Neural progenitor cell (in vitro differentiated cells): ENCODE data around the gene MCCC1. TPM values are rescaled to one million over a fixed set of nuclear protein-coding genes. Genes with fewer than 3 reads are reported as not detected.

Experiments used
- DNase-seq: peaks from one replicate; pipeline ENCODE4 v3.0.0-alpha.2; 2016; ENCODE audit warnings: low spot score
- H2AFZ ChIP-seq: fragments of 200-600 bp; sonication (generic); replicated peaks from 2 replicates; pipeline ENCODE4 v1.6.1; 2016; ENCODE audit warnings: antibody characterized with exemption
- H3F3A ChIP-seq: fragments of 200-600 bp; sonication (generic); 2 replicates; pipeline ENCODE4 v1.6.1; 2016; ENCODE audit warnings: antibody characterized with exemption, low read depth
- H3K27ac ChIP-seq: fragments of 200-600 bp; sonication (generic); 2 replicates; pipeline ENCODE4 v1.5.1; 2016; ENCODE audit warnings: mild to moderate bottlenecking
- H3K27me3 ChIP-seq: fragments of 200-600 bp; sonication (generic); 2 replicates; pipeline ENCODE4 v1.6.1; 2016; ENCODE audit warnings: mild to moderate bottlenecking, moderate library complexity
- H3K36me3 ChIP-seq: fragments of 200-600 bp; sonication (generic); 2 replicates; pipeline ENCODE4 v1.5.1; 2016
- H3K4me1 ChIP-seq: fragments of 200-600 bp; sonication (generic); 2 replicates; pipeline ENCODE4 v1.6.1; 2016; ENCODE audit warnings: mixed run types
- H3K4me2 ChIP-seq: fragments of 200-600 bp; sonication (generic); 2 replicates; pipeline ENCODE4 v1.6.1; 2016
- H3K4me3 ChIP-seq: fragments of 200-600 bp; sonication (generic); 2 replicates; pipeline ENCODE4 v1.5.1; 2016
- H3K79me2 ChIP-seq: fragments of 200-600 bp; sonication (generic); 2 replicates; pipeline ENCODE4 v1.6.1; 2016; ENCODE audit warnings: low read depth
- H3K9ac ChIP-seq: fragments of 200-600 bp; sonication (generic); 2 replicates; pipeline ENCODE4 v1.6.1; 2016
- H3K9me3 ChIP-seq: fragments of 200-600 bp; sonication (generic); 2 replicates; pipeline ENCODE4 v1.5.1; 2016; ENCODE audit warnings: low read depth
- H4K20me1 ChIP-seq: fragments of 200-600 bp; sonication (generic); 2 replicates; pipeline ENCODE4 v1.6.1; 2016; ENCODE audit warnings: low read depth
- H3K27ac Mint-ChIP-seq: 3 replicates; pipeline ENCODE4 v1.8.0; 2021; ENCODE audit warnings: mixed read lengths
- H3K27me3 Mint-ChIP-seq: 2 replicates; pipeline ENCODE4 v1.8.0; 2022; ENCODE audit warnings: low read depth, mild to moderate bottlenecking, inconsistent platforms, moderate library complexity, mixed read lengths; ENCODE audit not compliant: insufficient read depth
- H3K36me3 Mint-ChIP-seq: 3 replicates; pipeline ENCODE4 v1.8.0; 2021; ENCODE audit warnings: mixed read lengths
- H3K4me1 Mint-ChIP-seq: 3 replicates; pipeline ENCODE4 v1.8.0; 2021; ENCODE audit warnings: mixed read lengths
- H3K4me3 Mint-ChIP-seq: 3 replicates; pipeline ENCODE4 v1.8.0; 2021; ENCODE audit warnings: mild to moderate bottlenecking, moderate library complexity, mixed read lengths
- H3K9me3 Mint-ChIP-seq: 3 replicates; pipeline ENCODE4 v1.8.0; 2020; ENCODE audit warnings: mixed read lengths
- EZH2 ChIP-seq: fragments of 200-600 bp; sonication (generic); IDR thresholded peaks from 2 replicates; pipeline ENCODE4 v1.6.1; 2017; ENCODE audit warnings: antibody characterized with exemption, mild to moderate bottlenecking, moderate library complexity
- EZH2phosphoT487 ChIP-seq: fragments of 200-600 bp; sonication (generic); IDR thresholded peaks from 2 replicates; pipeline ENCODE4 v1.6.1; 2017; ENCODE audit warnings: antibody characterized with exemption
- total RNA-seq: library from RNA; depleted of rRNA; stranded (reverse); fragments of >200 nt; gene quantifications from 2 replicates; pipeline ENCODE4 v1.2.3, GENCODE V29; 2015; ENCODE audit warnings: low replicate concordance
- TF ChIP-seq, protein P1 (sequence below): fragments of 200-600 bp; sonication (generic); IDR thresholded peaks from 2 replicates; pipeline ENCODE4 v1.5.1; 2017; ENCODE audit warnings: antibody characterized with exemption, mild to moderate bottlenecking

Gene MCCC1
- total RNA-seq, 1 donor from 2014 or later, result 34.9 TPM

DNA sequence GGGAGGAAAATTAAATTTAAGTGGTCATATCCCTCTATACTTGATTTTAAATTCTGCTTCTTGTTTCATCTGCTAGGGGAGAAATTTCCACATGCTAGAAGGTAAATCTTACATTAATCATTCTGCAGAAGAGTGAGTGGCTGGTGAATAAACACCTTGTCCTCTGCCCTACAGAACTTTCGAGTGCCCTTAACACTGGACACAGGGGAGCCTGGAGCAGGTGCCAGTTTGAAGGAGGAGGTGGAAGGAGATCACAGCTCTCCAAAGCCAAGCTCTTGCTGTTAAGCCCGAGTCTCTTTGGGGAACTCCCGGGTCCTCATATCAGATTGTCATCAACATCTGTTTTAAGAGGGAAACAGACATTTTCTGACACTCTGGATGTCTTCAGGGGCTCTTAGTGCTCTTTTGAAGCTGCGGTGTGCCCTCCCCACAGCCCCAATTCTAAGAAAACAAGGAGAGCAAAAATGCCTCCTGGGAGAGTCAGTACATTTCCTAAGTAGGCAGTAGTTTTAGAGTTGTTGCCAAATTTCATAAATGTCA lies 32.0 kb upstream of the MCCC1 start:
- no peak overlapping the region for H3K4me3 ChIP-seq
- Mint-ChIP-seq H3K9me3 (peaks cover 10% of the 10 kb centered on the region), H3K36me3 (peaks cover 1% of the 10 kb centered on the region), H3K27me3 (no peaks in the 10 kb centered on the region), H3K27ac (no peak overlapping the region), H3K4me1 (no peaks in the 10 kb centered on the region), H3K4me3 (no peak overlapping the region)
- no peaks in the 10 kb centered on the region for H3K36me3 ChIP-seq
- H3K27me3 ChIP-seq, result no peaks in the 10 kb centered on the region
- H3K4me2 ChIP-seq, result no peak overlapping the region
- H3K4me1 ChIP-seq, result no peaks in the 10 kb centered on the region
- H3F3A ChIP-seq, result no peaks in the 10 kb centered on the region
- no peak overlapping the region for H3K27ac ChIP-seq
- no peak for DNase-seq
- H3K79me2 ChIP-seq, result no peaks in the 10 kb centered on the region
- H4K20me1 ChIP-seq, result no peaks in the 10 kb centered on the region
- H2AFZ ChIP-seq, result no peak overlapping the region
- TF ChIP-seq EZH2 (no peak), EZH2phosphoT487 (no peak)
- TF ChIP-seq, protein P1, sequence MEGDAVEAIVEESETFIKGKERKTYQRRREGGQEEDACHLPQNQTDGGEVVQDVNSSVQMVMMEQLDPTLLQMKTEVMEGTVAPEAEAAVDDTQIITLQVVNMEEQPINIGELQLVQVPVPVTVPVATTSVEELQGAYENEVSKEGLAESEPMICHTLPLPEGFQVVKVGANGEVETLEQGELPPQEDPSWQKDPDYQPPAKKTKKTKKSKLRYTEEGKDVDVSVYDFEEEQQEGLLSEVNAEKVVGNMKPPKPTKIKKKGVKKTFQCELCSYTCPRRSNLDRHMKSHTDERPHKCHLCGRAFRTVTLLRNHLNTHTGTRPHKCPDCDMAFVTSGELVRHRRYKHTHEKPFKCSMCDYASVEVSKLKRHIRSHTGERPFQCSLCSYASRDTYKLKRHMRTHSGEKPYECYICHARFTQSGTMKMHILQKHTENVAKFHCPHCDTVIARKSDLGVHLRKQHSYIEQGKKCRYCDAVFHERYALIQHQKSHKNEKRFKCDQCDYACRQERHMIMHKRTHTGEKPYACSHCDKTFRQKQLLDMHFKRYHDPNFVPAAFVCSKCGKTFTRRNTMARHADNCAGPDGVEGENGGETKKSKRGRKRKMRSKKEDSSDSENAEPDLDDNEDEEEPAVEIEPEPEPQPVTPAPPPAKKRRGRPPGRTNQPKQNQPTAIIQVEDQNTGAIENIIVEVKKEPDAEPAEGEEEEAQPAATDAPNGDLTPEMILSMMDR, result no peak
- H3K9ac ChIP-seq, result no peak overlapping the region
- peaks cover 7% of the 10 kb centered on the region for H3K9me3 ChIP-seq

DNA sequence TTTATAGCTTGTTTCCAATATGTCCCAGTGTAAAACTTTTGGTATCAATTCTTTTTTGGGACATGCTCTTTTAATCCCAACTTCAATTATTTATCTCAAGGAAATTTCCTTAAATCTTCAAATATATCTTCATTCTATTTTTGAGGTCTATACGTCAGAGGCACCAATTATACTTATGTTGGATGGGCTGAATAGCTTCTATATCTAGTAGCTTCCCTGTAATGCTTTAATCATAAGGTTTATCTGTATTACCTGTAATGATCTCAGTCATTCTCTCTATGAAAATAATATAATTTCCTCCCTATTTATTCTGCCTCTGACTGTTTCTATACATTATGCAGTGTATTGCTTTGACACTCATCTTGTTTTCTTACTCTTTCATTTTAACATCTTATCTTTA lies 29.9 kb upstream of the MCCC1 start:
- Histone ChIP-seq H3K27me3 (no peaks in the 10 kb centered on the region), H3K4me1 (no peaks in the 10 kb centered on the region), H2AFZ (no peak overlapping the region), H3F3A (no peaks in the 10 kb centered on the region), H3K4me3 (no peak overlapping the region), H4K20me1 (no peaks in the 10 kb centered on the region), H3K27ac (no peak overlapping the region), H3K4me2 (no peak overlapping the region), H3K36me3 (no peaks in the 10 kb centered on the region), H3K79me2 (no peaks in the 10 kb centered on the region), H3K9me3 (peaks cover 7% of the 10 kb centered on the region), H3K9ac (no peak overlapping the region)
- H3K9me3 Mint-ChIP-seq, result peaks cover 10% of the 10 kb centered on the region
- H3K27ac Mint-ChIP-seq, result no peak overlapping the region
- H3K4me1 Mint-ChIP-seq, result no peaks in the 10 kb centered on the region
- peak; percentile 40 for DNase-seq
- no peak for TF ChIP-seq EZH2
- TF ChIP-seq, protein P1, result no peak
- TF ChIP-seq EZH2phosphoT487, result no peak
- H3K36me3 Mint-ChIP-seq, result peaks cover 1% of the 10 kb centered on the region
- no peaks in the 10 kb centered on the region for H3K27me3 Mint-ChIP-seq
- no peak overlapping the region for H3K4me3 Mint-ChIP-seq

DNA sequence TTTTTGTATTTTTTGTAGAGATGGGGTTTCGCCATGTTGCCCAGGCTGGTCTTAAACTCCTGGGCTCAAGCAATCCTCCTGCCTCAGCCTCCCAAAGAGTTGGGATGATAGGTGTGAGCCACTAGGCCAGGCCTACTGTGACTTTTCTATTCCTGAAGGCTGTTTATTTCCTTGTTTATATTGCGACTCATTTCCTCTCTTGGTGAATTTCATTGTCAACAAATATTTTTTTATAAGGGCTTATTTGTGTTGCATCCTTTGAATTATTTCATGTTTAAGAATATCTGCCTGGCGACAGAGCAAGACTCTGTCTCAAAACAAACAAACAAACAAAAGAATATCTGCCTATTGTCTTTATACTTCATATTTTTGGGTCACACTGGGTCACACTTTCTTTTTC lies 29.4 kb upstream of the MCCC1 start:
- Histone ChIP-seq H3K4me2 (no peak overlapping the region), H2AFZ (no peak overlapping the region), H3K36me3 (no peaks in the 10 kb centered on the region), H3K79me2 (no peaks in the 10 kb centered on the region), H3K4me1 (no peaks in the 10 kb centered on the region), H3K9me3 (peaks cover 7% of the 10 kb centered on the region), H3F3A (no peaks in the 10 kb centered on the region), H3K27ac (no peak overlapping the region), H3K4me3 (no peak overlapping the region), H4K20me1 (no peaks in the 10 kb centered on the region), H3K27me3 (no peaks in the 10 kb centered on the region), H3K9ac (no peak overlapping the region)
- no peak for TF ChIP-seq EZH2phosphoT487
- TF ChIP-seq EZH2, result no peak
- TF ChIP-seq, protein P1, result no peak
- H3K27ac Mint-ChIP-seq, result no peak overlapping the region
- DNase-seq, result no peak
- H3K27me3 Mint-ChIP-seq, result no peaks in the 10 kb centered on the region
- H3K4me1 Mint-ChIP-seq, result no peaks in the 10 kb centered on the region
- H3K4me3 Mint-ChIP-seq, result no peak overlapping the region
- H3K36me3 Mint-ChIP-seq, result peaks cover 1% of the 10 kb centered on the region
- peaks cover 10% of the 10 kb centered on the region for H3K9me3 Mint-ChIP-seq
